ENCODE measurements around the gene RUNX2. TPM values are rescaled to one million over a fixed set of nuclear protein-coding genes. Genes with fewer than 3 reads are reported as not detected.

Gene RUNX2
- total RNA-seq, 1 donor from 2014 or later: 26.1 TPM

DNA sequence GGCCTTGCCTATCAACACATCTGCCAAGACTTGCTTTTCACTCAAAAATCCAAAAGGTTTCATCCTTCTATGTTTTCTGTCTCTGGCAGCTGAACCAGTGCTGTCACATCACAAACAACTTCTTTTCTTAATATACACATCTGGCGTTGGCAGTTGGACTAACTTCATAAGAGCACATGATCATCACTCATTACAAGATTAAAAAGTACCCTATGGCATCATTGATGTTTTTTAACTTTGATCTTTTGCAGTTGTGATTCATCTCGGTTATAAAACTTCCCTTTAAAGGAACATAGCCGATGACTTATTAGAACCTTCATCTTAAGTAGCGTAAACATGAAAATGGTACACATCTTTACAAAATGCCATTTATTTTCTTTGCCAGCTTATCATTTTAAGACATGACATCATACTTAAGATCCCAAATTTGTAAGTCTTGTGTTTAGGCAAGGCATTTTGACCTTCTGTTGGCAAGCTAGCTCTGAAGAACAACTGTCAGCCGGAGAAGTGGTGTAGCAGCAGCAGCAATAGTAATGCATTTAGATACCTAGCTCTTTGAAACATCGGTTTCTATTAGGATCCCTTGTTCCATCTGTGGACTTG is 113.8 kb downstream of the RUNX2 start:
- Histone ChIP-seq H3K9me3 (ENCODE audit: insufficient read depth, low read depth, low read length) (no peaks in the 10 kb centered on the region), H4K20me1 (ENCODE audit: insufficient read depth, low read length) (no peaks in the 10 kb centered on the region), H3K27me3 (ENCODE audit: insufficient read depth, low read length) (no peaks in the 10 kb centered on the region), H3K27ac (ENCODE audit: low read depth, low read length) (no peak overlapping the region), H3K9ac (ENCODE audit: low read length) (no peak overlapping the region), H2AFZ (ENCODE audit: low read depth, low read length) (no peak overlapping the region), H3K4me3 (ENCODE audit: insufficient read depth, low read depth, low read length) (no peak overlapping the region), H3K36me3 (ENCODE audit: insufficient read depth, low read length) (peaks cover 18% of the 10 kb centered on the region), H3K4me2 (ENCODE audit: low read length) (no peak overlapping the region), H3K79me2 (ENCODE audit: insufficient read depth, low read length) (peaks cover 58% of the 10 kb centered on the region), H3K4me1 (ENCODE audit: insufficient read depth, low read length) (peaks cover 52% of the 10 kb centered on the region)
- peaks cover 21% of the 10 kb centered on the region for H3K36me3 Mint-ChIP-seq (ENCODE audit: low read depth, unreplicated experiment)
- TF ChIP-seq EZH2 (IDR thresholded peaks at IDR 0.05; ENCODE audit: insufficient read depth, low read length): no peak
- TF ChIP-seq, protein P1, sequence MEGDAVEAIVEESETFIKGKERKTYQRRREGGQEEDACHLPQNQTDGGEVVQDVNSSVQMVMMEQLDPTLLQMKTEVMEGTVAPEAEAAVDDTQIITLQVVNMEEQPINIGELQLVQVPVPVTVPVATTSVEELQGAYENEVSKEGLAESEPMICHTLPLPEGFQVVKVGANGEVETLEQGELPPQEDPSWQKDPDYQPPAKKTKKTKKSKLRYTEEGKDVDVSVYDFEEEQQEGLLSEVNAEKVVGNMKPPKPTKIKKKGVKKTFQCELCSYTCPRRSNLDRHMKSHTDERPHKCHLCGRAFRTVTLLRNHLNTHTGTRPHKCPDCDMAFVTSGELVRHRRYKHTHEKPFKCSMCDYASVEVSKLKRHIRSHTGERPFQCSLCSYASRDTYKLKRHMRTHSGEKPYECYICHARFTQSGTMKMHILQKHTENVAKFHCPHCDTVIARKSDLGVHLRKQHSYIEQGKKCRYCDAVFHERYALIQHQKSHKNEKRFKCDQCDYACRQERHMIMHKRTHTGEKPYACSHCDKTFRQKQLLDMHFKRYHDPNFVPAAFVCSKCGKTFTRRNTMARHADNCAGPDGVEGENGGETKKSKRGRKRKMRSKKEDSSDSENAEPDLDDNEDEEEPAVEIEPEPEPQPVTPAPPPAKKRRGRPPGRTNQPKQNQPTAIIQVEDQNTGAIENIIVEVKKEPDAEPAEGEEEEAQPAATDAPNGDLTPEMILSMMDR (IDR thresholded peaks at IDR 0.05; ENCODE audit: insufficient read depth, low read depth, low read length): no peak
- no peak for DNase-seq (ENCODE audit: low read depth)
- FAIRE-seq: no peak
- H3K27ac Mint-ChIP-seq (ENCODE audit: unreplicated experiment): no peak overlapping the region
- no peaks in the 10 kb centered on the region for H3K9me3 Mint-ChIP-seq (ENCODE audit: unreplicated experiment)
- no peaks in the 10 kb centered on the region for H3K27me3 Mint-ChIP-seq (ENCODE audit: low read depth, unreplicated experiment)
- no peak overlapping the region for H3K4me3 Mint-ChIP-seq (ENCODE audit: unreplicated experiment)
- peaks cover 70% of the 10 kb centered on the region for H3K4me1 Mint-ChIP-seq (ENCODE audit: low read depth, unreplicated experiment)

DNA sequence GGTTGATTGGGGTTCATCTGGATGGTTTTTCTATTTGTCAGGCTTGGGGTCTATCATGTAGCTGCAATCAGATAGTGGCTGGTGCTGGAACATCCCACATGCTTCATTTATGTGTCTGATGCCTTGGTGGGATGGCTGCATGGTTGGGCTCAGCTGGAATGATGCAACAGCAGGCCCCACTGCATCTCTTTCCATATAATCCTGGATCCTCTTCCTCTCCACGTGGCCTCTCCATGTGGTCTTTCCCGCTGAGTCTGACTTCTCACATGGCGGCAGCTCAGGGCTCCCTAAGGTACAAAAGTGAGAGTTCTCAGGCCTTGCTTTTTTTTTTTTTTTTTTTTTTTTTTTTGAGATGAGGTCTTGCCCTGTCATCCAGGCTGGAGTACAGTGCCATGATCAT is 114.6 kb downstream of the RUNX2 start:
- Histone ChIP-seq H2AFZ (ENCODE audit: low read depth, low read length) (no peak overlapping the region), H3K27ac (ENCODE audit: low read depth, low read length) (no peak overlapping the region), H3K4me1 (ENCODE audit: insufficient read depth, low read length) (peaks cover 51% of the 10 kb centered on the region), H4K20me1 (ENCODE audit: insufficient read depth, low read length) (no peaks in the 10 kb centered on the region), H3K4me2 (ENCODE audit: low read length) (no peak overlapping the region), H3K27me3 (ENCODE audit: insufficient read depth, low read length) (no peaks in the 10 kb centered on the region), H3K9me3 (ENCODE audit: insufficient read depth, low read depth, low read length) (no peaks in the 10 kb centered on the region), H3K79me2 (ENCODE audit: insufficient read depth, low read length) (peaks cover 62% of the 10 kb centered on the region), H3K9ac (ENCODE audit: low read length) (no peak overlapping the region), H3K4me3 (ENCODE audit: insufficient read depth, low read depth, low read length) (no peak overlapping the region), H3K36me3 (ENCODE audit: insufficient read depth, low read length) (peaks cover 18% of the 10 kb centered on the region)
- Mint-ChIP-seq H3K9me3 (ENCODE audit: unreplicated experiment) (no peaks in the 10 kb centered on the region), H3K4me1 (ENCODE audit: low read depth, unreplicated experiment) (peaks cover 69% of the 10 kb centered on the region), H3K27me3 (ENCODE audit: low read depth, unreplicated experiment) (no peaks in the 10 kb centered on the region), H3K4me3 (ENCODE audit: unreplicated experiment) (no peak overlapping the region), H3K36me3 (ENCODE audit: low read depth, unreplicated experiment) (peaks cover 21% of the 10 kb centered on the region), H3K27ac (ENCODE audit: unreplicated experiment) (peak overlapping the region; percentile 9)
- FAIRE-seq (no peak), DNase-seq (ENCODE audit: low read depth) (no peak)
- TF ChIP-seq, protein P1 (IDR thresholded peaks at IDR 0.05; ENCODE audit: insufficient read depth, low read depth, low read length): no peak
- TF ChIP-seq EZH2 (IDR thresholded peaks at IDR 0.05; ENCODE audit: insufficient read depth, low read length): no peak

DNA sequence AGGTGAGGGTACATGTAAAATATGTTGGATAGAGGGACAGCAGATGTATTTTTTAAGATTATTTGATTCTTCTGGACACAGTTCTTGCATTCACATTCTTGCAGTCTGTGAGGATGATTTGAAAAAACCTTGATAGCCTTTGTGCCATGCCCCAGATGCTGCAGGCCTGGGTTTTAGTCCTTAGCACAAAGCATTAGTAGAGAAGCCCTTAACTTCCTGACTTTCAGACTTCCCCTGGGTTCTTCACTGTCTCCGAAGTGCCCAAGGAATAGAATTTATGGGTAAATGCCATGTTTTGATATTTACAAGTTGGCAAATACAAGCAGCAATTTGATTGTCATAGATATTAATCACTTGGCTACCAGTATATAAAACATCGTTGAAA is 117.2 kb downstream of the RUNX2 start:
- Mint-ChIP-seq H3K36me3 (ENCODE audit: low read depth, unreplicated experiment) (peaks cover 29% of the 10 kb centered on the region), H3K4me3 (ENCODE audit: unreplicated experiment) (no peak overlapping the region), H3K27ac (ENCODE audit: unreplicated experiment) (peak overlapping the region; percentile 95), H3K27me3 (ENCODE audit: low read depth, unreplicated experiment) (no peaks in the 10 kb centered on the region), H3K4me1 (ENCODE audit: low read depth, unreplicated experiment) (peaks cover 67% of the 10 kb centered on the region), H3K9me3 (ENCODE audit: unreplicated experiment) (no peaks in the 10 kb centered on the region)
- no peak for FAIRE-seq
- H3K36me3 ChIP-seq (ENCODE audit: insufficient read depth, low read length): peaks cover 9% of the 10 kb centered on the region
- peak overlapping the region; percentile 73 for H3K4me2 ChIP-seq (ENCODE audit: low read length)
- no peak overlapping the region for H3K4me3 ChIP-seq (ENCODE audit: insufficient read depth, low read depth, low read length)
- no peak overlapping the region for H2AFZ ChIP-seq (ENCODE audit: low read depth, low read length)
- peak overlapping the region; percentile 69 for H3K27ac ChIP-seq (ENCODE audit: low read depth, low read length)
- no peak for TF ChIP-seq EZH2 (IDR thresholded peaks at IDR 0.05; ENCODE audit: insufficient read depth, low read length)
- TF ChIP-seq, protein P1 (IDR thresholded peaks at IDR 0.05; ENCODE audit: insufficient read depth, low read depth, low read length): no peak
- peaks cover 34% of the 10 kb centered on the region for H3K4me1 ChIP-seq (ENCODE audit: insufficient read depth, low read length)
- H4K20me1 ChIP-seq (ENCODE audit: insufficient read depth, low read length): no peaks in the 10 kb centered on the region
- no peaks in the 10 kb centered on the region for H3K9me3 ChIP-seq (ENCODE audit: insufficient read depth, low read depth, low read length)
- no peaks in the 10 kb centered on the region for H3K27me3 ChIP-seq (ENCODE audit: insufficient read depth, low read length)
- H3K9ac ChIP-seq (ENCODE audit: low read length): peak overlapping the region; percentile 36
- H3K79me2 ChIP-seq (ENCODE audit: insufficient read depth, low read length): peaks cover 70% of the 10 kb centered on the region
- no peak for DNase-seq (ENCODE audit: low read depth)
